HepG2 (cell line): ENCODE results near the gene EVI2B. TPM values are rescaled to one million over a fixed set of nuclear protein-coding genes. Genes with fewer than 3 reads are reported as not detected.

ENCODE experiments used
- ATAC-seq: fragments of 200-7000 bp; cut with Tn5 transposase; 3 replicates; pipeline ENCODE4 v1.9.1; 2020; ENCODE audit warnings: mild to moderate bottlenecking, moderate library complexity
- BruUV-seq: library from RNA; stranded (reverse); fragments of 400-500 nt; replicated peaks from 2 replicates; lab custom pipeline; 2021; lab: Mats Ljungman, UMichigan
- CTCF ChIA-PET: fragments of 300-600 bp; formaldehyde crosslinking; extraction: SDS; loops from one replicate; lab custom pipeline; 2021; ENCODE audit warnings: low total read pairs, inconsistent platforms, low intra/inter-chr PET ratio; lab: Yijun Ruan, JAX
- POLR2A ChIA-PET: fragments of 350-600 bp; sonication (Branson Sonifier 250); formaldehyde crosslinking; loops from one replicate; lab custom pipeline; 2020; ENCODE audit warnings: antibody characterized with exemption, inconsistent platforms; lab: Yijun Ruan, JAX
- DNase-seq: peaks from one replicate; pipeline ENCODE4 v3.0.0-alpha.2; 2015; ENCODE audit warnings: low spot score
- FAIRE-seq: peaks from 3 replicates; lab custom pipeline; 2011; peaks lifted over from hg19 to GRCh38; lab: Jason Lieb, UNC
- H2AFZ ChIP-seq: one replicate; pipeline ENCODE4 v1.6.1; 2011; ENCODE audit warnings: low read length, inconsistent platforms
- H3K27ac ChIP-seq: fragments of 300-600 bp; 3 replicates; pipeline ENCODE4 v1.8.0; 2011; ENCODE audit warnings: mixed run types, mild to moderate bottlenecking, mixed read lengths, low read length, inconsistent platforms; ENCODE audit not compliant: insufficient read depth; ENCODE audit errors: extremely low read length
- H3K27me3 ChIP-seq, 2 experiments: fragments of 200-600 bp in 1 of 2; 2 replicates in 1 of 2; 3 replicates in 1 of 2; pipeline versions ENCODE4 v1.6.0 to v1.8.0; 2011; ENCODE audit warnings: low read length in 2 of 2, mild to moderate bottlenecking in 2 of 2, moderate library complexity in 2 of 2, inconsistent platforms in 1 of 2; ENCODE audit not compliant: insufficient read depth in 2 of 2, control insufficient read depth in 1 of 2
- H3K36me3 ChIP-seq, 2 experiments: fragments of 200-600 bp in 1 of 2; replicated peaks in 1 of 2; 2 replicates in 1 of 2; 3 replicates in 1 of 2; pipeline versions ENCODE4 v1.5.1 to v1.8.0; 2011; ENCODE audit warnings: low read length in 2 of 2, inconsistent platforms in 1 of 2; ENCODE audit not compliant: insufficient read depth in 2 of 2, control insufficient read depth in 1 of 2
- H3K4me1 ChIP-seq: 2 replicates; pipeline ENCODE4 v1.5.1; 2012; ENCODE audit warnings: low read length, inconsistent platforms; ENCODE audit not compliant: insufficient read depth
- H3K4me2 ChIP-seq: 2 replicates; pipeline ENCODE4 v1.6.0; 2011; ENCODE audit warnings: low read depth, low read length, inconsistent platforms
- H3K4me3 ChIP-seq, 3 experiments: fragments of 200-600 bp in 1 of 3; sonication (generic), shearing (Covaris generic) in 1 of 3; replicated peaks in 1 of 3; 2 replicates each; pipeline ENCODE4 v1.5.1; 2011 to 2016; ENCODE audit warnings: low read length in 3 of 3, inconsistent platforms in 2 of 3, low read depth in 2 of 3, mild to moderate bottlenecking in 2 of 3, control low read depth in 1 of 3, mixed read lengths in 1 of 3; ENCODE audit not compliant: insufficient read depth in 1 of 3
- H3K79me2 ChIP-seq: one replicate; pipeline ENCODE4 v1.6.1; 2011; ENCODE audit warnings: low read length, inconsistent platforms; ENCODE audit not compliant: insufficient read depth
- H3K9ac ChIP-seq: 2 replicates; pipeline ENCODE4 v1.6.0; 2011; ENCODE audit warnings: mild to moderate bottlenecking, low read depth, low read length, inconsistent platforms; ENCODE audit not compliant: insufficient read depth
- H3K9me3 ChIP-seq: 2 replicates; pipeline ENCODE4 v1.5.1; 2012; ENCODE audit warnings: mild to moderate bottlenecking, low read length
- H4K20me1 ChIP-seq: 2 replicates; pipeline ENCODE4 v1.6.0; 2011; ENCODE audit warnings: inconsistent platforms, mild to moderate bottlenecking, low read length, moderate library complexity; ENCODE audit not compliant: insufficient read depth
- MAFF ChIP-seq: IDR thresholded peaks from 2 replicates; pipeline ENCODE4 v1.6.1; 2011; ENCODE audit warnings: low read depth, low read length, improper control_type of control experiment
- POLR2G ChIP-seq: fragments of 200-400 bp; formaldehyde crosslinking; IDR thresholded peaks from 2 replicates; pipeline ENCODE4 v1.6.1; 2018; ENCODE audit warnings: mild to moderate bottlenecking, low read depth, low read length, moderate library complexity
- SIN3B ChIP-seq: fragments of 150-350 bp; IDR thresholded peaks from 2 replicates; pipeline ENCODE4 v1.6.1; 2014; ENCODE audit warnings: low read length
- ZFP90 ChIP-seq: sonication (generic); formaldehyde crosslinking; IDR thresholded peaks from 2 replicates; pipeline ENCODE4 v1.8.0; 2022; ENCODE audit warnings: missing genetic modification reagents, mild to moderate bottlenecking, inconsistent platforms, borderline replicate concordance
- ZNF350 ChIP-seq: sonication (generic); formaldehyde crosslinking; IDR thresholded peaks from 2 replicates; pipeline ENCODE4 v1.4.0; 2020; ENCODE audit warnings: mild to moderate bottlenecking, low read depth, missing genetic modification reagents, borderline replicate concordance
- in situ Hi-C: cut with HindIII; loops from 2 replicates; pipeline ENCODE4 v1.10.0; 2017; ENCODE audit warnings: low pct_unique_long_range_greater_than_20kb; ENCODE audit not compliant: extremely low pct_ligation_motif_present
- intact Hi-C: fragments of 100-400 bp; cut with micrococcal nuclease; formaldehyde crosslinking; loops from one replicate; pipeline ENCODE4 v1.10.0; 2022; ENCODE audit not compliant: unreplicated experiment
- polyA plus RNA-seq, 8 experiments: library from polyadenylated mRNA; depleted of rRNA in 3 of 8; stranded (reverse) in 7 of 8; unstranded in 1 of 8; fragments of >200 nt; fragmentation: Illumina TruSeq in 4 of 8; extraction: Trizol in 4 of 8; gene quantifications; 2 replicates each; pipeline versions ENCODE4 v1.2.1 to v1.2.3, GENCODE V29; 2011 to 2016; ENCODE audit warnings: low read depth in 4 of 8, missing spikeins in 1 of 8, mixed read lengths in 1 of 8; ENCODE audit not compliant: insufficient read depth in 1 of 8
- total RNA-seq, 5 experiments: library from RNA; depleted of rRNA; stranded (reverse); fragments of >200 nt; fragmentation: Illumina TruSeq; extraction: Trizol; gene quantifications; 2 replicates each; pipeline ENCODE4 v1.2.3, GENCODE V29; 2016; ENCODE audit warnings: low read depth in 1 of 5
- TF ChIP-seq, protein P1 (sequence below): sonication (generic); formaldehyde crosslinking; IDR thresholded peaks from 2 replicates; pipeline ENCODE4 v1.4.0; 2020; ENCODE audit warnings: low read depth, missing genetic modification reagents
- TF ChIP-seq, protein P2 (sequence below): sonication (generic); formaldehyde crosslinking; IDR thresholded peaks from 2 replicates; pipeline ENCODE4 v1.8.0; 2022; ENCODE audit warnings: mild to moderate bottlenecking, missing genetic modification reagents; ENCODE audit not compliant: insufficient replicate concordance

Gene EVI2B
- total and polyA plus RNA-seq, 2 of the 13 experiments (the other 11 are each of a cell fraction or from before 2014, with no cell fraction given) = not detected

DNA sequence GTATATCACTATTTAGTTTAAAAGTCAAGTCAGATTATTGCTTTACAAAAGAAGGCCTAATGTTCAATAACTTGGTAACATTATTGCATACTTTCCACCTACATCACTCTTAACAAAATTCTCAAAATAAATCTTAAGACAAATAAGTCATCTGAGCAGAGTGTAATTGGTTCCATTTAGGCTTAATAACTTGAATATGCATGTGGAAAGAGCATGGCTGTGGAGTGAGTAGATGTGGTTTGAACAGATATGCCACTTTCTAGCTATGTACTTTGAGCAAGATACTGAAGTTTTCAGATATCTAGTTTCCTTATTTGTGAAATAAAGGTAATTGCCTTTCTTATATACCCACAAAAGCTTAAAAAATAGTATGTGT, 14.3 kb upstream of the EVI2B start:
- intact Hi-C loops = no loop called here
- H3K4me3 ChIP-seq = no peak overlapping the region
- H3K9ac ChIP-seq = no peak overlapping the region
- no peak for ATAC-seq
- no peaks in the 10 kb centered on the region for H3K27me3 ChIP-seq
- H2AFZ ChIP-seq = no peak overlapping the region
- H3K4me1 ChIP-seq = peaks cover 8% of the 10 kb centered on the region; the same call in 1 of the 2 replicates
- TF ChIP-seq ZNF350 (CRISPR knock-in tag) (no peak), ZFP90 (CRISPR knock-in tag) (no peak), MAFF (no peak), POLR2G (no peak), SIN3B (no peak)
- TF ChIP-seq, protein P1, sequence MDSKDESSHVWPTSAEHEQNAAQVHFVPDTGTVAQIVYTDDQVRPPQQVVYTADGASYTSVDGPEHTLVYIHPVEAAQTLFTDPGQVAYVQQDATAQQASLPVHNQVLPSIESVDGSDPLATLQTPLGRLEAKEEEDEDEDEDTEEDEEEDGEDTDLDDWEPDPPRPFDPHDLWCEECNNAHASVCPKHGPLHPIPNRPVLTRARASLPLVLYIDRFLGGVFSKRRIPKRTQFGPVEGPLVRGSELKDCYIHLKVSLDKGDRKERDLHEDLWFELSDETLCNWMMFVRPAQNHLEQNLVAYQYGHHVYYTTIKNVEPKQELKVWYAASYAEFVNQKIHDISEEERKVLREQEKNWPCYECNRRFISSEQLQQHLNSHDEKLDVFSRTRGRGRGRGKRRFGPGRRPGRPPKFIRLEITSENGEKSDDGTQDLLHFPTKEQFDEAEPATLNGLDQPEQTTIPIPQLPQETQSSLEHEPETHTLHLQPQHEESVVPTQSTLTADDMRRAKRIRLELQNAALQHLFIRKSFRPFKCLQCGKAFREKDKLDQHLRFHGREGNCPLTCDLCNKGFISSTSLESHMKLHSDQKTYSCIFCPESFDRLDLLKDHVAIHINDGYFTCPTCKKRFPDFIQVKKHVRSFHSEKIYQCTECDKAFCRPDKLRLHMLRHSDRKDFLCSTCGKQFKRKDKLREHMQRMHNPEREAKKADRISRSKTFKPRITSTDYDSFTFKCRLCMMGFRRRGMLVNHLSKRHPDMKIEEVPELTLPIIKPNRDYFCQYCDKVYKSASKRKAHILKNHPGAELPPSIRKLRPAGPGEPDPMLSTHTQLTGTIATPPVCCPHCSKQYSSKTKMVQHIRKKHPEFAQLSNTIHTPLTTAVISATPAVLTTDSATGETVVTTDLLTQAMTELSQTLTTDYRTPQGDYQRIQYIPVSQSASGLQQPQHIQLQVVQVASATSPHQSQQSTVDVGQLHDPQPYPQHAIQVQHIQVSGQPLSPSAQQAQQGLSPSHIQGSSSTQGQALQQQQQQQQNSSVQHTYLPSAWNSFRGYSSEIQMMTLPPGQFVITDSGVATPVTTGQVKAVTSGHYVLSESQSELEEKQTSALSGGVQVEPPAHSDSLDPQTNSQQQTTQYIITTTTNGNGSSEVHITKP (CRISPR knock-in tag) = no peak
- TF ChIP-seq, protein P2, sequence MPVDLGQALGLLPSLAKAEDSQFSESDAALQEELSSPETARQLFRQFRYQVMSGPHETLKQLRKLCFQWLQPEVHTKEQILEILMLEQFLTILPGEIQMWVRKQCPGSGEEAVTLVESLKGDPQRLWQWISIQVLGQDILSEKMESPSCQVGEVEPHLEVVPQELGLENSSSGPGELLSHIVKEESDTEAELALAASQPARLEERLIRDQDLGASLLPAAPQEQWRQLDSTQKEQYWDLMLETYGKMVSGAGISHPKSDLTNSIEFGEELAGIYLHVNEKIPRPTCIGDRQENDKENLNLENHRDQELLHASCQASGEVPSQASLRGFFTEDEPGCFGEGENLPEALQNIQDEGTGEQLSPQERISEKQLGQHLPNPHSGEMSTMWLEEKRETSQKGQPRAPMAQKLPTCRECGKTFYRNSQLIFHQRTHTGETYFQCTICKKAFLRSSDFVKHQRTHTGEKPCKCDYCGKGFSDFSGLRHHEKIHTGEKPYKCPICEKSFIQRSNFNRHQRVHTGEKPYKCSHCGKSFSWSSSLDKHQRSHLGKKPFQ (CRISPR knock-in tag) = no peak
- H3K36me3 ChIP-seq = peaks cover 0 to 25% of the 10 kb centered on the region in 2 experiments; a peak in 3 of 5 replicates
- FAIRE-seq = no peak
- no peaks in the 10 kb centered on the region for H3K79me2 ChIP-seq
- in situ Hi-C loops = no loop called here
- H3K27ac ChIP-seq = no peak overlapping the region
- BruUV-seq = no TSS peak
- DNase-seq = no peak
- no peaks in the 10 kb centered on the region for H3K9me3 ChIP-seq
- H3K4me2 ChIP-seq = no peak overlapping the region
- CTCF ChIA-PET = no interaction called here
- H4K20me1 ChIP-seq = no peaks in the 10 kb centered on the region
- POLR2A ChIA-PET = no interaction called here
